ENCODE data around the gene ZNF25. TPM values are rescaled to one million over a fixed set of nuclear protein-coding genes. Genes with fewer than 3 reads are reported as not detected.
"Not testable (repeated sequence)": the region's sequence is repeated elsewhere in the genome, so short reads cannot be mapped to it uniquely, and the experiment has no call there.

Gene ZNF25
- total and polyA plus RNA-seq, 2 experiments from 2014 or later, result 0.23 to 0.76 TPM

DNA sequence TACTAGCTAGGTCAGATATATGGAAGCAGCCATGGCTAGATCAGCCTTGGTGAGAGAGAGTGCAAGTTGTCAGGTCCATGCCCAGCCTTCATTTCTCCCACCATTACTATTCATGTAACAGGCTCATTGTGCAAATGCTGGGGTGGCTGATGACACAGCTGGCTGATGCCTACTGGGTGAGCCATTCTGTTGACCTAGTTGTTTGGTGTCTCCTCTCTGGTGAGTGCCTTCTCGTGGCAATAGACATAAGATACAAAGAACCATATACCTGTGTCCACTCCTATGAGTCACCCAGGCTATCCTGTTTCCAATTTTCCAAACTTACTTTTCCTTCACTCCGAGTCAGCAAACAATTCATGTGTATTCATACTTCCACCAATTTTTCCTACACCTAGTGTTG, 46.0 kb downstream of the ZNF25 start (continued):
- TF ChIP-seq, protein P1, sequence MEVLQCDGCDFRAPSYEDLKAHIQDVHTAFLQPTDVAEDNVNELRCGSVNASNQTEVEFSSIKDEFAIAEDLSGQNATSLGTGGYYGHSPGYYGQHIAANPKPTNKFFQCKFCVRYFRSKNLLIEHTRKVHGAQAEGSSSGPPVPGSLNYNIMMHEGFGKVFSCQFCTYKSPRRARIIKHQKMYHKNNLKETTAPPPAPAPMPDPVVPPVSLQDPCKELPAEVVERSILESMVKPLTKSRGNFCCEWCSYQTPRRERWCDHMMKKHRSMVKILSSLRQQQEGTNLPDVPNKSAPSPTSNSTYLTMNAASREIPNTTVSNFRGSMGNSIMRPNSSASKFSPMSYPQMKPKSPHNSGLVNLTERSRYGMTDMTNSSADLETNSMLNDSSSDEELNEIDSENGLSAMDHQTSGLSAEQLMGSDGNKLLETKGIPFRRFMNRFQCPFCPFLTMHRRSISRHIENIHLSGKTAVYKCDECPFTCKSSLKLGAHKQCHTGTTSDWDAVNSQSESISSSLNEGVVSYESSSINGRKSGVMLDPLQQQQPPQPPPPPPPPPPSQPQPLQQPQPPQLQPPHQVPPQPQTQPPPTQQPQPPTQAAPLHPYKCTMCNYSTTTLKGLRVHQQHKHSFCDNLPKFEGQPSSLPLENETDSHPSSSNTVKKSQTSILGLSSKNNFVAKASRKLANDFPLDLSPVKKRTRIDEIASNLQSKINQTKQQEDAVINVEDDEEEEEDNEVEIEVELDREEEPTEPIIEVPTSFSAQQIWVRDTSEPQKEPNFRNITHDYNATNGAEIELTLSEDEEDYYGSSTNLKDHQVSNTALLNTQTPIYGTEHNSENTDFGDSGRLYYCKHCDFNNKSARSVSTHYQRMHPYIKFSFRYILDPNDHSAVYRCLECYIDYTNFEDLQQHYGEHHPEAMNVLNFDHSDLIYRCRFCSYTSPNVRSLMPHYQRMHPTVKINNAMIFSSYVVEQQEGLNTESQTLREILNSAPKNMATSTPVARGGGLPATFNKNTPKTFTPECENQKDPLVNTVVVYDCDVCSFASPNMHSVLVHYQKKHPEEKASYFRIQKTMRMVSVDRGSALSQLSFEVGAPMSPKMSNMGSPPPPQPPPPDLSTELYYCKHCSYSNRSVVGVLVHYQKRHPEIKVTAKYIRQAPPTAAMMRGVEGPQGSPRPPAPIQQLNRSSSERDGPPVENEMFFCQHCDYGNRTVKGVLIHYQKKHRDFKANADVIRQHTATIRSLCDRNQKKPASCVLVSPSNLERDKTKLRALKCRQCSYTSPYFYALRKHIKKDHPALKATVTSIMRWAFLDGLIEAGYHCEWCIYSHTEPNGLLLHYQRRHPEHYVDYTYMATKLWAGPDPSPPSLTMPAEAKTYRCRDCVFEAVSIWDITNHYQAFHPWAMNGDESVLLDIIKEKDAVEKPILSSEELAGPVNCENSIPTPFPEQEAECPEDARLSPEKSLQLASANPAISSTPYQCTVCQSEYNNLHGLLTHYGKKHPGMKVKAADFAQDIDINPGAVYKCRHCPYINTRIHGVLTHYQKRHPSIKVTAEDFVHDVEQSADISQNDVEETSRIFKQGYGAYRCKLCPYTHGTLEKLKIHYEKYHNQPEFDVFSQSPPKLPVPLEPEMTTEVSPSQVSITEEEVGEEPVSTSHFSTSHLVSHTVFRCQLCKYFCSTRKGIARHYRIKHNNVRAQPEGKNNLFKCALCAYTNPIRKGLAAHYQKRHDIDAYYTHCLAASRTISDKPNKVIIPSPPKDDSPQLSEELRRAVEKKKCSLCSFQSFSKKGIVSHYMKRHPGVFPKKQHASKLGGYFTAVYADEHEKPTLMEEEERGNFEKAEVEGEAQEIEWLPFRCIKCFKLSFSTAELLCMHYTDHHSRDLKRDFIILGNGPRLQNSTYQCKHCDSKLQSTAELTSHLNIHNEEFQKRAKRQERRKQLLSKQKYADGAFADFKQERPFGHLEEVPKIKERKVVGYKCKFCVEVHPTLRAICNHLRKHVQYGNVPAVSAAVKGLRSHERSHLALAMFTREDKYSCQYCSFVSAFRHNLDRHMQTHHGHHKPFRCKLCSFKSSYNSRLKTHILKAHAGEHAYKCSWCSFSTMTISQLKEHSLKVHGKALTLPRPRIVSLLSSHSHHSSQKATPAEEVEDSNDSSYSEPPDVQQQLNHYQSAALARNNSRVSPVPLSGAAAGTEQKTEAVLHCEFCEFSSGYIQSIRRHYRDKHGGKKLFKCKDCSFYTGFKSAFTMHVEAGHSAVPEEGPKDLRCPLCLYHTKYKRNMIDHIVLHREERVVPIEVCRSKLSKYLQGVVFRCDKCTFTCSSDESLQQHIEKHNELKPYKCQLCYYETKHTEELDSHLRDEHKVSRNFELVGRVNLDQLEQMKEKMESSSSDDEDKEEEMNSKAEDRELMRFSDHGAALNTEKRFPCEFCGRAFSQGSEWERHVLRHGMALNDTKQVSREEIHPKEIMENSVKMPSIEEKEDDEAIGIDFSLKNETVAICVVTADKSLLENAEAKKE (CRISPR knock-in tag; IDR thresholded peaks at IDR 0.05), result no peak
- TF ChIP-seq STAT1 (IDR thresholded peaks at IDR 0.05; ENCODE audit: unreplicated experiment), result no peak
- TF ChIP-seq ZNF331 (CRISPR knock-in tag; IDR thresholded peaks at IDR 0.05; ENCODE audit: low read depth), result no peak
- TF ChIP-seq CREB1 (CRISPR knock-in tag; IDR thresholded peaks at IDR 0.05; ENCODE audit: low read depth), result no peak
- no peak for TF ChIP-seq JUNB (IDR thresholded peaks at IDR 0.05; ENCODE audit: unreplicated experiment)
- no peak for TF ChIP-seq NANOG (IDR thresholded peaks at IDR 0.05; ENCODE audit: borderline replicate concordance)
- no peak for TF ChIP-seq EZH2 (IDR thresholded peaks at IDR 0.05; ENCODE audit: low read depth, unreplicated experiment)
- TF ChIP-seq ETS1 (IDR thresholded peaks at IDR 0.05), result no peak
- TF ChIP-seq EZH2phosphoT487 (IDR thresholded peaks at IDR 0.05; ENCODE audit: unreplicated experiment), result no peak
- no peak for TF ChIP-seq POLR2AphosphoS5 (IDR thresholded peaks at IDR 0.05; ENCODE audit: low read depth)
- TF ChIP-seq REST (IDR thresholded peaks at IDR 0.05; ENCODE audit: unreplicated experiment), result no peak

- Mint-ChIP-seq H3K9me3 (peaks cover 92% of the 10 kb centered on the region), H3K36me3 (ENCODE audit: low read depth) (peaks cover 25% of the 10 kb centered on the region)
- not testable (repeated sequence) for H3F3A ChIP-seq (replicated peaks; ENCODE audit: low read depth); H3K4me3 Mint-ChIP-seq; H3K4me1 ChIP-seq (ENCODE audit: insufficient read depth); H3K79me2 ChIP-seq (replicated peaks; ENCODE audit: insufficient read depth); H3K4me3 ChIP-seq; H3K27ac ChIP-seq (ENCODE audit: low read depth); H3K27me3 Mint-ChIP-seq (ENCODE audit: insufficient read depth, low read depth, poor library complexity); H4K20me1 ChIP-seq (replicated peaks; ENCODE audit: insufficient read depth); H3K9me2 ChIP-seq (ENCODE audit: insufficient read depth); H3K27me3 ChIP-seq (ENCODE audit: insufficient read depth); H3K36me3 ChIP-seq (ENCODE audit: insufficient read depth); H3K27ac Mint-ChIP-seq; ATAC-seq; H3K4me2 ChIP-seq; H3K4me1 Mint-ChIP-seq; H2AFZ ChIP-seq; DNase-seq (ENCODE audit: low spot score)
These were observed 68.3 kb downstream of the ZNF25 start for GRCh38 chr10:37908165-37908564.

Data from GM23338 (cell line).